Cortex of kidney (tissue), 1 donor: ENCODE results near the gene CENPE.

Experiments
- DNase-seq: peaks from one replicate; lab custom pipeline; 2025; lab: John Stamatoyannopoulos, UW

The CENPE gene

DNA sequence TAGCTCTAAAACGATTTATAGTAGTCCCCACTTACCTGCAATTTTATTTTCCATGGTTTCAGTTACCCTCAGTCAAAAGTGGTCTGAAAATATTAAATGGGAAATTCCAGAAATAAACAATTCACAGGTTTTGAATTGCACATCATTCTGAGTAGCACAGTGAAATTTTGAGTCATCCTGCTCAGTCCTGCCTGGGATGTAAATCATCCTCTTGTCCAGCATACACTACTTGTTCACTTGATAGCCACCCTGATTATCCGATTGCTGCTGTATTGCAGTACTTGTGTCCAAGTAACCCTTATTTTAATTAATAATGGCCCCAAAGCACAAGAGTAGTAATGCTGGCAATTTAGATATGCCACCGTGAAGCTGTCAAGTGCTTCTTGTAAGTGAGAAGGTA lies 75.0 kb downstream of the CENPE start:
- DNase-seq: no peak

DNA sequence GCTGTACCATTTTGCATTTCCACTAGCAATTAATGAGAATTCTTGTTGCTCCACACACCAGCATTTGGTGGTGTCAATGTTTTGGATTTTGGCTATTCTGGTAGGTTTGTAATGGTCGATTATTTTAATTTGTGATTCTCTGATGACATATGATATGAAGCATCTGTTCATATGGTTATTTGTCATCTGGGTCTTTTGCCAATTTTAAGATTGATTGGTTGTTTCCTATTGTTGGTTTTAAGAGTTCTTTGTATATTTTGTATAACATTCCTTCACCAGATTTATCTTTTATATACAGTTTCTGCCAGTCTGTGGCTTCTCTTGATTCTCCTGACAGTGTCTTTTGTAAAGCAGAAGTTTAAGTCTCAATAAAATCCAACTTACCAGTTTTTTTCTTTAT lies 80.0 kb downstream of the CENPE start:
- no peak for DNase-seq

DNA sequence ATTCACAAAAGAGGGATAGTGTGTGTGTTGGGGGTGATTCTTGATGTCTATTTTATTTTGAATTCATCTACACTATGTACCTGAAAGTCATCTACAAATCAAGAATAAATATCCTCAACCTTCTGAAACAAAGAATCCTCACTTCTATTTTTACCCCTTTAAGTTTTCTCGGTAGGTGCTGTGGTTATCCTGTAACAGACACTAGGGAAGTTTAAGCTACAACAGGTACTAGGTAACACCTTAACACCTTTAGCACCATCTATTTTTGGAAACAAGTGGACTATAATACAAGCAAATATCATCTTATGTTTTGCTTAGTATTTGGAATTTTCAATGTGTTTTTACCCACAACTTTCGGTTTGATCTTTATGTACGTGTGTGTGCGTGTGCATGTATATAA lies 86.5 kb downstream of the CENPE start:
- no peak for DNase-seq

DNA sequence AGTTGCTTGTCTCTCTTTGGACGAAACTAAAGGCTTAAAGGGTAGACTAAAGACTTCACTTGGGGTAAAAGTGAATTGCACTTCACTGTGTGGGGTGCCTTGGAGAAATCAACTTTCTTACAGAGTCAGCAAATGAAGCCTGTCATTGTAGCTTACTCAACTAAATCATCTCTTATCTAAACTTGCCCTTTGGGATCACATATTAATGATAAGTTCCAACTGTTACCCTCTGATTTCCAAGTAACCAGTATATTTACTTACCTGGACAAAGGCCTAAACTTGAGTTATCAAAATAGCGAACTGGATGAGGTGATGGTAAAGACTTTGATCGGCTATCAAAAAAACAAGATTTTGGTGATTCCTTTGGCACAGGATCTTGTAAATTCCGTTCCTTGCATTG lies 89.6 kb downstream of the CENPE start:
- DNase-seq: no peak

DNA sequence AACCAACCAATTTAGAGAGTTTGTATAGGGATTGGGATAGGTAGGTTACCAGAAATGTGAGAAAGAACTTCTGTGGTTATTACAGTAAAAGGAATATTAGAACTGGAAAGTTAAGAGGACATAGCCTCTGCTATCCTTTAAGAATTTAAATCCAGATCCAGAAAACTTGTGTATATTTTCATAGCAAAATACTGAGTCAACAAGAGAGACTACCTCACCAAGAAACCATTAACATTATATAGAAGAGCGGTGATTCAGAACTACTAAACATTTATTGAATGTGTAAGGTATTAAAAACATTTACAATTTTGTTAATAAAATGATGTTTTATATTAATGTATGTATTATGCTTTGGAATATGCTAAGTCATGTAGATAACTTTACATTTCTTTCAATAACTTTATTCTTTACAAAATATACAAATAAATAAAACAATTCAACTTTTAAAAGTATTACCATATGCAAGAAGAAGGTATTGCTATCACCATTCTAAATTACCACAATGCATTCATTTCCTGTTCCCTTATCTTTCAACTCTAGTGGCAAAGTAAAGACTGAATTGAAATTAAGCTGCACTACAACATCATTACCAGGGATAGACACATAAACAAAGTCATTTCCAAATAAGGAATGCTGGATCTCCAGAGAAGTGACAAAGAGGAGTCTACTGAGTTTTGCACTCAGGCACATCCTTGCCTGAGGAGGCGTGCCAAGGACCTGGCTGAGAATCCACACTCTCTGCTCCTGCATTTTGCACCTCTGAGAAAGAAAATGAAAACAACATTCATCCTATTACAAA lies 92.4 kb downstream of the CENPE start:
- DNase-seq: no peak

DNA sequence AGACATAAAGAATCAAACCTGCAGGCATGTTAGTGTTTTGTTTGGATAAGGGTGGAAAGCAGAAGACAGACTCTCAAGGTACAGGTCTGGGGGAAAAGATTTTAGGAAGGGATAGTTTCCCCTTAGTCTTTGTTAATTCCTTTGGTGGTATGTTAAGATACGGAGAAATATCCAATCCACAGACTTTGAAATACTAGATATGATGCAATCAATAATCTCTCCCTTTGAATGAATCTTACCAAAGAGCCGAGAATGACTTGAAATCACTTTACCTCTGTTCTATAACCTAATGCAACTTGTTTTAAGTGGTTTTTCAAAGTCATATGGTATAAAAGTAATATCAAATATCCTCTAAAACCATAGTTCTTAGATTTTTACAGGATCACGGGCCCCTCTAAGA lies 93.3 kb downstream of the CENPE start:
- no peak for DNase-seq

DNA sequence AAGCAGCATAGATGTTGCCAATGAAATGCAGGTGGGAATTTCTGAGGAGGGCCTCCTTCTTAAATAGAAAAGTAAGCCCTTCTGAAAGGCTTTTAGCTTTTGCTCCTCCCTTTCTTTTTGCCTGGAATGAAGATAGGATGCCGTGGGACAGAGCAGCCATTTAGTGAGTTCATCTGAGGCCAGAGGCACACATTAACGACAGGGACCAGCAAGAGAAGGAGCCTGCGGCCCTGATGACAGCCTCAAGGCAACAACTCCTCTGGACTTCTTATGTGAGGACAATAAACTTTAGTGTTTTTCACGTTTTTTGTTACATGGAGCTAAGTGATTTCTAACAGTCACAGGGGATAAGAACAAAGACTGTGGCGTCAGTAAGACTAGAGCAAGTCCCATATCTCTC lies 97.5 kb downstream of the CENPE start:
- DNase-seq: no peak

DNA sequence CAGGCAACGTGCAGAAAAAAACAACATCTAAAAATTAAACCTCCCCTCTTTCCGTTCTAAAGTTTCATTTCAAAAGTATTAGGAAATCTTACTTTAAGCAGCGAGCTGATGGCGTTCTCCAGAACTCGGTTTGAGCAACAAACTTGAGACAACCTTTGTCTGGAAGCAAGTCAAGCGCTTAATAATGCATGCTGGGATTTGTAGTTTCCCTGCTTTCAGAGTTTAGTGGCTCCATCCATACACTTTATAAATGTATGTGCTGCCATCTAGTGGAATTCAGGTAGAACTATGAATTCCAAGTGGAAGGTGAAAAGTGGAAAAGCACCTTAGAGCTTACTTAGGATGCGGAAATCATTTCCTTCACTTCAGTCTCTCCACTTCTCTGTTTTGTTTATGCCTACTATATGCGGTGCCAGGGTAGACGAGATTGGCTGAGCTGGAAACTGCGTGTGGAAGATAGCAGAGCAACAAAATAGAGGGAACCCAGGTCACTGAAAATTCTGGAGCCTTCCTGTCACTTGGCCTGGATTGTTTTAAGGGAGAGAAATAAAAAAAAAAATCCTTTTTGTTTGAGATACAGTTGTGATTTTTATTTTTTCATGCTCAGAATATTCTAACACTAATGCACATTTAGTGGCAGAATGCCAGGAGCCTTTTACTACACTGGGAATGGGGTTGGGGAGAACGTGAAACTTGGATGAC lies 98.3 kb downstream of the CENPE start, which contains the start of gene BDH2:
BDH2 (minus strand) TSS at position 144 of the 702 bp plus-strand sequence. CDS start 3,580 bp downstream, outside the sequence.
- no peak for DNase-seq

DNA sequence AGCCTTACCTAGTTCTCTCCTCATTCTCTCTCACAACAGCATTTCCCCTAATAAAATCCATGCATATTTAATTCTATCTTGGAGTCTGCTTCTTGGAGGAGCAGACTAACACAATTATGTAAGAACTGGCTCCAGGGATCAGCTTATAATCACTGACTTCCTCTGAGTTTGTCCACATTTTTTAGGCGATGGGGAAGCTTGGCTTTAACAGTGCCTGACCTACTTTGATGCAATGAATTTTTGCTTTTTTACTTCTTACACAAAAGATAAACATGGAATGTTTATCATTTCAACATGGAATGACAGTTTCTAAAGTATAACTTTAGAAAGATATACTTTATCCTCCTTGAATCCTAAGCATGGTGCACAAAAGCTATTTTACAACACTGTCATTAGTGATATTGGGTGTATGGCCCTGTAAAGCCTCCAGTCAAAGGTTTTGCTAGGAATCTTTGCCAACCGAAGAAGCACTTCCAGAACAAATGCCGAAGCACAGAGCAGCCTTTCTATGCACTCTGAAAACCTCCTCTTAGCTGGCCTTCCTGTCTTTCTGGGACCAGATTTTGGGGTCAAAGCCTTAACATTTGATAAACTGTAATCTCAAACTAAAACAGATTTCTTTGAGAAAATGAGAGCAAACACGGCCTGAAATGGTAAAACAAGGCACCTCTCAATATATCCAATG lies 99.2 kb downstream of the CENPE start:
- DNase-seq: no peak

DNA sequence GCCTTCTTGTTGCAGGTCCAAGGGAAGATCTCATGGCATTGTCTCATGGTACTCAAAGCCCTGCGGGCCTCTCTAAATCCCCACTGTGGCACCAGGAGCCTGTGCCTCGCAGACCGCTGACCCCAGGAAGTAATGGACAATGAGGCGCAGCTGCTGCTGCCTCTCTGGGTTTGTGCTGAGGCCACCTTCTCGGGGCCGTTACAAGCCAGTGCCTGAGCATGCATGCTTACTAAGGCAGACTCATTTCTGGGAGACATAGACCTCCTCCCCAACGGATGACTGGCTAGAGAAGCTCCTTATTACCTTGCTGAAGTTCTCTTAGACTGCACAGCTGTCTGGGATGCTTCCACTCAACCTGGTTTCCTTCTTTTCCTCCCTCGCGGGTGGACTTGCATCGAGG lies 99.8 kb downstream of the CENPE start:
- no peak for DNase-seq

DNA sequence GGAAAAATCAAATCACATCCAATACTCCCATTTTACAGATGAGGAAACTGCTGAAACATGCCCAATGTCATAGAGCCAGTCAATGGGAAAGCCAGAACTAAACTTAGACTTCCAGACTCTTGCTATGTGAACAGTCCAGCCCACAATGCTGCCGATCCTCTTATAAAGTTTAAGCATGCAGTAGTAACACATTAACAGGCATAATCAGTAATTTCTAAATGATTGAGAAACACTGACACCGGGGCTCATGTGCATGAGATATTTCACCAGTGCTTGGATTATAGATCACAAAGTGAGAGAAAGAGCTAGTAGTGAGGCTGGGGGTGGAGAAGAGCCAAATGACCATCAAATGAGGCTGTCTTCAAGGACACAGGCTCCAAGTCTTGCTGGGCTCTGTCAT lies 101.0 kb downstream of the CENPE start:
- no peak for DNase-seq

DNA sequence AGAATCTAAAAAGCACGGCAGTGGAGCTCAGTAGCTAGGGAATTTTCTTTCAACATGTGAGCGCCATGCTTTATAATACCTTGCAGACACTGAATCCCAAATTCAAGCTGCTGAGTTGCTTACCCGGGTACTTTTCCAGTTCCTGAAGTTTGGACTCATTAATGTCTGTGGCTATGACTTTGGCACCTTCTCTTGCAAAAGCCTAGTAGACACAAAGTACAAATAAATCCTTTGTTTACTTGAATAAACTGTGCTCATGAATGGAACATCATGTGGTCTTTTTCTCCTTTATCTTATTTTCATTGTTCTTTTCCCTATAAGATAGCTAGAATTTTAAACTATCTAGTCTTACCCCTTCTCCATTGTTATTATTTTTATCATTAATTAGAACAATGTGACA lies 103.1 kb downstream of the CENPE start:
- DNase-seq: no peak

DNA sequence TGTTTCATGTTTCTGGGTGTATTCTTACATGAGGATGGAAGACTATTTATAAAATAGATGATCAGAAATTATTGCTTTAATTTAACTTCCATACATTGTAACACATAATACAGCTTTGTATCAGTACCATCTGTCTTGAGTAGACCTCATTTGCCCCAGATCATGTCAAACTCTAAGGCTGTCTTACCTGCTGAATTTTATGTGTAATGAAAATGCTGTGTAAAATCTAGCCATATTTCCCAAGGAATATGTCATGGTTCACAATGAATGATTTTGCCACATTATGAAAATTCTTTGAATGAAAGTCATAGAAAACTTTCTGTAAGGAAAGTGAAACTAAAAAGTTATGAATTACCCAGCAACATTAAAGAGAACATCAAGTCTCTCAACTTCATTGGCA lies 105.9 kb downstream of the CENPE start:
- no peak for DNase-seq

DNA sequence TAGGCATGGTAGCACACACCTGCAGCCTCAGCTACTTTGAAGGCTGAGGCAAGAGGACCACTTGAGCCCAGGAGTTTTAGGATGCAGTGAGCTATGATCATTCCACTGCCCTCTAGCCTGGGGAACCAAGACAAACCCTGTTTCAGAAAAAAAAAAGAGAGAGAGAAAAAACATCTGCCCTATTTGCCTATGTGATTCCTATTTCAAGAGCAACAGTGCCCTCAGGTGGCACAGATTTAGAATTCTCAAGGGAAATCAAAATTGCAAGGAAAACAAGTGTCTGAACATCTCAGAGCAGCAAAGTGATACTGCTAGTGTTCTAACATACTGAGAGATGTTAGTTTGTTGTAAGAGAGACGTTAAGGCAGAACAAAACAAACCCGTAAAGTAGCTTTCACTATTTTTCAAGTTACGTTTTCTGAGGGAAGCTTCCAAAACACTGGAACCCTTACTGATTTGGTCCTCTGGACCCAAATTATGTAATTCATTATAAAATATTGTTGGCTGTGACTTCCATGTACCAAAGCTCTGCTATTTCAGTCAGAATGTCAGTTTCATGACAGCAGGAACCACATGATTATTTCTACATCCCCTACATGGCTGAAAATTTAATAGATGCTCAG lies 106.4 kb downstream of the CENPE start:
- no peak for DNase-seq

DNA sequence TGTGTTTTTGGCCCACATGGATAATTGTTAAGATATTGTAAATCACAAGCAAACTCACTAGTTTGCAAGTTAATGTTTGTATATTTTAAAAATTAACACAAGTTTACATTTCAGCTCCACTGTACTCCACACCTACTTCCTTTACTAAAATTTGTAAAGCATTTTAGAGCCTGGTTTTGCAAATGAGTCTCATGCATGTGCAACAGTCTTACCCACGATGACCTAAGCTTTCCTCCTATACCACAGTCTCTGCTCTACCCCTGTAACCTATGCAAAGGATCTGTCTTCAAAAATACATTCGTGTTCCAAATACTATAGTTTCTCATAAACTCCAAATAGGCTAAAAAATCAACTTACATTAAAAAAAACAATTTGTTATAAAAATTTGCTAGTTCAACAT lies 108.7 kb downstream of the CENPE start:
- DNase-seq: no peak

DNA sequence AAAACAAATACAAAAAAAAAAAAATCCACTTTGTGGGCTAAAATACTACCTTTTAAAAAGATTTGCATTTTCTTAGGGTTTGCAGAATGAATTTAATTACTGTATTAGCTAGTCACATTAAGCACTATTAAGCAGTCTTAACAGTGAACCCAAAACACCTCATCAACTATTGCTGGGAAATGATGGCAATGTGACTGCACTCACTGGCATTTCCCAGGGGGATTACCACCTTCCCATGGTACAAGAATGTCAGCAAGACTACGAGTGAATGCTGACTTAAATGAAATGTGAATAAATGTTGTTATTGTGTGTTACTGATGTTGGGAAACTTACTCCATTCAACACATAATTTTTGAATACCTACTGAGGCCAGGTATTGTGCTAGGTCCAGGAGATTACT lies 111.6 kb downstream of the CENPE start:
- no peak for DNase-seq

DNA sequence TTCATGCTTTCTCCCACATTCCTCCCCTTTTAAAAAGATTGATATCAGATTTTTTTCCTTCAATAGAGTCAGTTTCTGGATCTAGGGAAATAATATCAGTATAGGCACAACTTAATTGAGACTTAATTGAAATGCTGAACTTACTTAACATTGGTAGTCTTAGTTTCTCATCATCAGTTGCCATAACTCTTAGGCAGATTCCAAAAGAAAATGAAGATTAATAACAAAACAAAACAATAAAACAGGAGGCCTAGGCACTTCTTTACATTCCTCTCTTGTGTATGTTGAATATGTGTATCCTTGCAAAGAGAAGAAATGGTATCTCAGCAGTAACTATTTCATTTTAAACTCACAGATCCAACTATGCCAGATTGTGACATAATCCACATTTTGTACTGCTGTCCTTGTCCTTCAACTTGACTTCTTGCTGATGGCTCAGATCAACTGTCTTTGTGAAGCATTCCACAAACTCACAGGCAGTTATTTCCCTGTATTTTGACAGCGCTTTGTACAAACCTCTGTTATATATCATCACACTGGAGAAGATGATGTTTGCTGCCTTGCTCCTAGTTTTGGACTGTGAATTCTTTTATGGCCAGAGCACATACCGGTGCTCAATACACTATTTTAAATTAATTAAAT lies 112.5 kb downstream of the CENPE start:
- no peak for DNase-seq

DNA sequence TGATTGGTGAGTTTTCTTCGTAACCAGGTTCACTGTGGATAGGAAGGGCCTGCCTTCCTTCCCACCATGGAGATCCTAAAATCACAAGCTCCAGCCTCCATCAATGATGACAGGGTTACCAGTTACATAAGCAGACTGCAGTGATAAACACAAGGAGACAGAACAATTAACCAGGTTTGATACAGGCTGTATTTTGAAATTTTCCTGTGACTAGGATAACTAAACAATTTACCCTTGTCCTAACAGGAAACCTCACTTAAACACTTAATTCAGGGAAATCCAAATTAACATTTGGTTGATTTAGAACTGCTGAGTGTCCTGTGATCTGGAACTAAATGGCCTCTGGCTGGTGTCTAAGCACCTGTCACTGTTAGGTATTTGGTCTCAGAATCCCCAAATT lies 118.5 kb downstream of the CENPE start:
- DNase-seq: no peak

DNA sequence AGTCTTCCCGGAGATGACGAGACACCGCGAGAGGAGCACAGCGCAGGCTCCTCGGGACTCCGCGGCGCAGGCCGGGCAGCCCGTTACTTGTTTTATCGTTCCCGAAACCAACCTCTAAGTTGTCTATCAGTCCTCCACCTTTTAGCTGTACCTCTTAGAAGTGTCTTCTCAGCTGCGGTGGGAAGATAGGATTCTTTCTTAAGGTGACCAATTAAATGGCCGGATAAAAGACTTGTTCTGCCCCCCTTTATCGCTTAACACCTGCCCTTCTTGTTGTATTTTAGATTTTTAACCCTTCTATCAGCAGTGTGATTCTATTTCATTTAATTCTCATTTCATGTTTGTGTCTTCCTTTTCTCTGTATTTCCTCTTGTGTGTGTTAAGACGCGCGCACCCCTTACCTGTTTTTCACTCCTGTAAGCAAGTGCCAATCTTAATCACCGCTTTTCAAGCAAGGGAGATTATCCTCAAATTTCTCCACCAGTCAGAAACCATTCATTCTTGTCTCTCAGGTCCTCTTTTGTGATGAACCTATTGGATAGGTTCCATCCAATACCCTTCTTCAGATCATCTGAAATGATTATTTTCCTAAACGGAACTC lies 121.3 kb downstream of the CENPE start, which contains the start of gene SLC9B2:
SLC9B2 (minus strand) TSS at position 15 of the 601 bp plus-strand sequence. CDS start 9,211 bp downstream, outside the sequence.
- DNase-seq: no peak

DNA sequence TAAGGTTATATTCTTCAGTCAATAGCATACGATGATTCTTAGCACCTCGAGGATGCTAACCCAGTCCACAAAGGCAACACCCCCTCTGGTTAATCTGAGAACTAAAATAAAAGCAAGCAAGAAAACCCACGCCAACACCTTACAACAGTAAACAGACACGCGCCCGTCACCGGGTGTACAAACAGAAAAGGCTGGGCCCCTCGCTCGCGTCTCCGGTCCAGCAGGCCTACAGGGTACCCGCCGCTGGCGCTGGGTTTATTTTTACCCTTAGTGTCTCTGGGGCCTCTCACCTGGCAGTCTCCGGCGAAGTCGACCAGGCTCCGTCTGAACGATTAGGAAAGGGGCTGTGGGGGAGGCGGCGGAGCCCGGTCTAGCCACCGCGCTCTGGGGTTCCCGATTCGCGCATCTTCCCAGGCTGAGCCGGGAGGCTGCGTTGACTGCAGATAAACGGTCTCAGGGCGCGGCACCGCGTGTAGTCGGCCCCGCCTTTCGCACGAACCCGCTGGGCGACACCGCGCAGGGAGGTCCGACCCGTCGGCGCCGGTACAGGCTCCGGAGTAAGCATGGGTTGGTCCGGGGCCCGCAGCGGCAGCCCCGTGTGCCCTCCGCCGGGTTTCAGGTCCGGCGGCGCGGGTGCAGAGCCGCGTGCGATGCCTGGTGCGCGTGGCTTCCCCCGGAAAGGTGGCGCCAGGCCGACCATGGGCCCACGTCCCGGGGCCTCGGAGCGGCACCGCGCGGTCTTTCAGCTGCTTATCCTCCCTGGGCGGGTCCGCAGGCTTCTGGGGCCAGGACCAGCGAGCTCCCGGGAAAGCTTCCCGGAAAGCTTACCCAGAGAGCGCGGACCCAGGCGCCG lies 122.0 kb downstream of the CENPE start:
- no peak for DNase-seq
